ENCODE results near the gene ASB13.
"Not testable (repeated sequence)": the region's sequence is repeated elsewhere in the genome, so short reads cannot be mapped to it uniquely, and the experiment has no call there.

ASB13 gene

DNA sequence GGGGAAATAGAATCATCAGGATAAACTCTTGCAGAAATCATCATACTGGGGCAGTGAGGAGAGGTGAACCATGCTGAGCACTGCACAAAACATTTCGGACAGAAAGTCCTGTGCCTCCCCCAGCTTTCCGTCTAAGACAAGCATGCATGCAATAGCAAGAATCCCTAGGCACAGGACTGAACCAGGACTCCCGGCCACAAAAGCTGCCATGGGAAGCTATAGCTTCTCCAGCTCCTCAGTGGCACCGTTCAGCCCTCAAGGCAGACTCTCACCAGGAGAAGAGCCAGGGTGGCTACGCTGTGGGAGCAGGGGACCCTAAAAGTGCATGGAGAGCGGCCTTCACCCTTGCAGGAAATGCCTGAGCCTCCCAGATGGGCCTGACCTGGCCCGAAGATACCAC, 70.8 kb downstream of the ASB13 start:
- Histone ChIP-seq H3K4me3 (ENCODE audit: low read depth, low read length) (peak overlapping the region; percentile 46), H3K27ac (peak overlapping the region; percentile 76), H3K27me3 (replicated peaks) (no peaks in the 10 kb centered on the region), H3K36me3 (replicated peaks) (no peaks in the 10 kb centered on the region)
- in situ Hi-C loops (cut with HindIII; ENCODE audit: low pct_ligation_motif_present, low sequenced_read_pairs) = no loop called here
- DNase-seq = no peak
- TF ChIP-seq, protein P1, sequence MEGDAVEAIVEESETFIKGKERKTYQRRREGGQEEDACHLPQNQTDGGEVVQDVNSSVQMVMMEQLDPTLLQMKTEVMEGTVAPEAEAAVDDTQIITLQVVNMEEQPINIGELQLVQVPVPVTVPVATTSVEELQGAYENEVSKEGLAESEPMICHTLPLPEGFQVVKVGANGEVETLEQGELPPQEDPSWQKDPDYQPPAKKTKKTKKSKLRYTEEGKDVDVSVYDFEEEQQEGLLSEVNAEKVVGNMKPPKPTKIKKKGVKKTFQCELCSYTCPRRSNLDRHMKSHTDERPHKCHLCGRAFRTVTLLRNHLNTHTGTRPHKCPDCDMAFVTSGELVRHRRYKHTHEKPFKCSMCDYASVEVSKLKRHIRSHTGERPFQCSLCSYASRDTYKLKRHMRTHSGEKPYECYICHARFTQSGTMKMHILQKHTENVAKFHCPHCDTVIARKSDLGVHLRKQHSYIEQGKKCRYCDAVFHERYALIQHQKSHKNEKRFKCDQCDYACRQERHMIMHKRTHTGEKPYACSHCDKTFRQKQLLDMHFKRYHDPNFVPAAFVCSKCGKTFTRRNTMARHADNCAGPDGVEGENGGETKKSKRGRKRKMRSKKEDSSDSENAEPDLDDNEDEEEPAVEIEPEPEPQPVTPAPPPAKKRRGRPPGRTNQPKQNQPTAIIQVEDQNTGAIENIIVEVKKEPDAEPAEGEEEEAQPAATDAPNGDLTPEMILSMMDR (IDR thresholded peaks at IDR 0.05; ENCODE audit: low read depth, low read length, missing control alignments) = no peak

DNA sequence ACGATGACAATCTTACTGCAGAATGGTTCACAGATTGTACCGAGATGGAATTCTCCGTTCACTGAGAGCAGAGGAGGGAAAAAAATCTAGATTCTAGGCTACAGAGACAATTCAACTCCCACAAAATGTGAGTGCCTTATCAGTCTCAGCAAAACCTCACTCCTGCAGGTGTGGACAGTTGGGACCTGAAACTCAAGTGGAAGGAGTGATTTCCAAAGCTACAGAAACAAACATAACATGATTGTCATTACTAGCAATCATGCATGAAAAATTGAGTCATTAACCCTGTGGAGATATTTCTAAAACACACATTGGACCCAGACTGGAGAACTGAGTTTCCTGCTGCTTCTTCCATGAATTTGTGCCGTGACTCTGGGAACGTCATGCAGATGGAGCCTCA, 71.3 kb downstream of the ASB13 start:
- DNase-seq = no peak
- TF ChIP-seq, protein P1 (IDR thresholded peaks at IDR 0.05; ENCODE audit: low read depth, low read length, missing control alignments) = no peak
- peak overlapping the region; percentile 76 for H3K27ac ChIP-seq
- H3K27me3 ChIP-seq (replicated peaks) = no peaks in the 10 kb centered on the region
- H3K4me3 ChIP-seq (ENCODE audit: low read depth, low read length) = peak overlapping the region; percentile 46
- H3K36me3 ChIP-seq (replicated peaks) = no peaks in the 10 kb centered on the region
- in situ Hi-C loops (cut with HindIII; ENCODE audit: low pct_ligation_motif_present, low sequenced_read_pairs) = no loop called here

DNA sequence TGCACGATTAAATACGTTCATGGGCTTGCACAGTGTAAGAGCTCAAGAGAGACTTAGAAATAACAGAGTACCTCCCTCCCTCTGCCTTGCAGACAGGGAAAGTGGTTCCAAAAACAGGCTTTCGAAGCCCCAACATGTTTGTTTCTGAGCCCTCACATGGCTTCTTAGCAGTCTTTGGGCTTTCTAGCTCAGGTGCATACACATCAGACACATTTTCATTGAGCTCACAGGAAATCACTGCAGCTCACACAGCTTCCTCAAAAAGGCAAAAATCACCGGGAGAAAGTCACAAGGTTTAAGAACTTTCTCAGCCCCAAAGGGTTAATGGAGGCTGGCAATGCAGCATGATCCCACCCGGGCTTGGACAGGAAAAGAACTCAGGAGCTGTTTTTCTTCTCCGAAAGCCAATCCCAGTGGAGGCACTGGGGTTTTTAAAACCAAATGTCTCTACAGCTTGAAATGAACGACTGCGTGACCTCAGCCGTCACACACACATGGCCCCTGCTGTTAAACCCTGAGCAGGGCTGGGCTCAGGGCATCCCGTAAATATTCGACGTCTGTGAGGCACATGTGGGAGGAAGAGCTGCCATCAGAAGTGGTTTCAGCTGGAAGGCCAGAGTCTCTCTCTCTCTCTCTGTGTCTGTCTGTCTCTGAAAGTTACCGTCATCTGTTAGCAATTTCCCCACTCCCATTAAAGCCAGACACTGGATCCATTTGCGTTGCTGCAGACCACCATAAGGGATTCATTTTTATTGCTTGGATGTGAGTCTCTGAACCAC, 71.9 kb downstream of the ASB13 start:
- no peak for DNase-seq
- in situ Hi-C loops (cut with HindIII; ENCODE audit: low pct_ligation_motif_present, low sequenced_read_pairs) = no loop called here
- Histone ChIP-seq H3K36me3 (replicated peaks) (no peaks in the 10 kb centered on the region), H3K27ac (peak overlapping the region; percentile 35), H3K4me3 (ENCODE audit: low read depth, low read length) (no peak overlapping the region), H3K27me3 (replicated peaks) (no peaks in the 10 kb centered on the region)
- TF ChIP-seq, protein P1 (IDR thresholded peaks at IDR 0.05; ENCODE audit: low read depth, low read length, missing control alignments) = no peak

DNA sequence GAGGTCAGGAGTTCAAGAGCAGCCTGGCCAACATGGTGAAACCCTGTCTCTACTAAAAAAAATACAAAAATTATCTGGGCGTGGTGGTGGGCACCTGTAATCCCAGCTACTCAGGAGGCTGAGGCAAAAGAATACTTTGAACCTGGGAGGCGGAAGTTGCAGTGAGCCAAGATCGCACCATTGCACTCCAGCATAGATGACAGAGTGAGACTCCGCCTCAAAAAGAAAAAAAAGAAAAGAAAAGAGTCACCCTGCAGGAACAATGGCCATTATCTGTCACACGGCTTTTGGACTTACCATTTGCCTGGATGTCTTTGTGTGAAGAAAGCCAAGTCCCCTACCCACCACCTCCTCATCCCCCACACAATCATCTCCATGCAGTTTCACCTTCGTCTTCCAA, 73.0 kb downstream of the ASB13 start:
- H3K27me3 ChIP-seq (replicated peaks); H3K27ac ChIP-seq; in situ Hi-C loops (cut with HindIII; ENCODE audit: low pct_ligation_motif_present, low sequenced_read_pairs): not testable (repeated sequence)

DNA sequence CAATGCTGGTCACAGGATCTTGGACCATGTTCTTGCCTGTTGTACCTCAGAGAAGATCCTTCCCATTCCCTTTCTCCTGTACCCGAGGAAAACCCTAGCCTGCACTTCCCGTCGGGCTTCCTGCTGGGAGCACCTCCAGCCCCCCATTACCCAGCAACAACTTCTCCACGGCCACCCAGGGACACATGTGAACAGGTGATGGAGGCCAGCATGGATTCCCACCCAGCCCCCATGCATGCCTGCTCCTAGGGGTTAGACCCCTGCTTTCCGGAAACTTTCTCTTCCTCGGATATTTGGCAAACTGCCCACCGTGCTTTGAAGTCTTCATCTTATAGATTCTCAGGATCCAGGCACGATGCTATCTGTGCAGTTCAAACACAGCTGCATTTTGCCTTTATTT, 74.3 kb downstream of the ASB13 start:
- no peak for DNase-seq
- Histone ChIP-seq H3K4me3 (ENCODE audit: low read depth, low read length) (no peak overlapping the region), H3K27me3 (replicated peaks) (no peaks in the 10 kb centered on the region), H3K27ac (no peak overlapping the region), H3K36me3 (replicated peaks) (no peaks in the 10 kb centered on the region)
- TF ChIP-seq, protein P1 (IDR thresholded peaks at IDR 0.05; ENCODE audit: low read depth, low read length, missing control alignments) = no peak
- in situ Hi-C loops (cut with HindIII; ENCODE audit: low pct_ligation_motif_present, low sequenced_read_pairs) = no loop called here

More for the DNA sequence above, 73.0 kb downstream of the ASB13 start:
- not testable (repeated sequence) for DNase-seq; H3K4me3 ChIP-seq (ENCODE audit: low read depth, low read length); H3K36me3 ChIP-seq (replicated peaks)

DNA sequence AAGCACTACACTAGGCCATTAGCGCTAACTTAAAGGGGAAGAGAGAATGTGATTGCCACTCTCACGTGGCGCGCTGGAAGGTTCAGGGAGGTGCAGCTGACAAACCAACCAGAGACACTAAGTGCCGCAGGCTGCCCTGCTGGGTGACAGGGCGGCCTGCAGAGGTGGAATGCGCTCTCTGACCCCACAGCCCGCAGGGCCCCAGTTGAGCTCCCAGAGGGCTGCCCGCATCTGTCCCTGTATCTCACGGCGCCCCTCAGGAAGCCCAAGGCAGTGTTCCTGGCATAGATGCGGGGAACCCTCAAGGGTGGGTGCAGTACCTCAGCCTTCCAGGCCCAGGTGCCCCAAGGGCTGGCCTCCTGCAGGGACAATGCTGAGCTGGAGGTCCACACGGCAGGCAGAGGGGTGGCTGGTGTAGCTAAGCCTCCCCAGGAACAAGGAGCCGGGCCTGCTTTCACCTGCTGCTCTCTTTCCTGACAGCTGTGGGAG, 75.0 kb downstream of the ASB13 start:
- in situ Hi-C loops (cut with HindIII; ENCODE audit: low pct_ligation_motif_present, low sequenced_read_pairs) = no loop called here
- TF ChIP-seq, protein P1 (IDR thresholded peaks at IDR 0.05; ENCODE audit: low read depth, low read length, missing control alignments) = no peak
- DNase-seq = no peak
- Histone ChIP-seq H3K27me3 (replicated peaks) (no peaks in the 10 kb centered on the region), H3K36me3 (replicated peaks) (no peaks in the 10 kb centered on the region), H3K4me3 (ENCODE audit: low read depth, low read length) (no peak overlapping the region), H3K27ac (no peak overlapping the region)
